OCI-LY7 (cell line): Measurements from ENCODE around the gene AOPEP. TPM values are rescaled to one million over a fixed set of nuclear protein-coding genes. Genes with fewer than 3 reads are reported as not detected.

Experiments used
- BruUV-seq: library from RNA; stranded (reverse); fragments of 400-500 nt; replicated peaks from 2 replicates; lab custom pipeline; 2021; lab: Mats Ljungman, UMichigan
- CTCF ChIA-PET: fragments of 300-600 bp; sonication (Branson Sonifier 250); formaldehyde crosslinking; loops from one replicate; lab custom pipeline; 2022; ENCODE audit warnings: antibody characterized with exemption; ENCODE audit not compliant: unreplicated experiment; lab: Charles Lee
- POLR2A ChIA-PET: fragments of 300-600 bp; sonication (Branson Sonifier 250); formaldehyde crosslinking; loops from one replicate; lab custom pipeline; 2022; ENCODE audit warnings: antibody characterized with exemption; lab: Charles Lee
- DNase-seq: peaks from one replicate; pipeline ENCODE4 v3.0.0-alpha.2; 2015; ENCODE audit warnings: low spot score
- H2AFZ ChIP-seq: fragments of 200-600 bp; sonication (generic), shearing (Covaris generic); 2 replicates; pipeline ENCODE4 v1.6.1; 2014; ENCODE audit warnings: mild to moderate bottlenecking, antibody characterized with exemption, low read length, moderate library complexity
- H3K27ac ChIP-seq: fragments of 200-600 bp; sonication (generic); 2 replicates; pipeline ENCODE4 v1.5.1; 2014; ENCODE audit warnings: mixed run types, low read depth, mild to moderate bottlenecking, moderate library complexity, low read length, inconsistent platforms; ENCODE audit not compliant: poor library complexity, severe bottlenecking
- H3K36me3 ChIP-seq: fragments of 200-600 bp; sonication (generic); 2 replicates; pipeline ENCODE4 v1.6.1; 2014; ENCODE audit warnings: mild to moderate bottlenecking, antibody characterized with exemption, low read length, moderate library complexity, mixed read lengths; ENCODE audit not compliant: insufficient read depth
- H3K4me1 ChIP-seq: fragments of 200-600 bp; sonication (generic); 2 replicates; pipeline ENCODE4 v1.5.1; 2014; ENCODE audit warnings: mild to moderate bottlenecking, low read length; ENCODE audit not compliant: insufficient read depth, poor library complexity, severe bottlenecking
- H3K4me2 ChIP-seq: fragments of 200-600 bp; sonication (generic); 2 replicates; pipeline ENCODE4 v1.6.1; 2014; ENCODE audit warnings: mild to moderate bottlenecking, low read length
- H3K4me3 ChIP-seq: fragments of 200-600 bp; sonication (generic); 2 replicates; pipeline ENCODE4 v1.5.1; 2014; ENCODE audit warnings: mild to moderate bottlenecking, low read depth, low read length; ENCODE audit not compliant: poor library complexity, severe bottlenecking
- H3K79me2 ChIP-seq: fragments of 200-600 bp; sonication (generic); 2 replicates; pipeline ENCODE4 v1.6.1; 2016; ENCODE audit warnings: low read depth, mild to moderate bottlenecking, low read length, moderate library complexity, mixed read lengths; ENCODE audit not compliant: insufficient read depth
- H3K9me2 ChIP-seq: fragments of 200-600 bp; sonication (generic); 2 replicates; pipeline ENCODE4 v1.6.1; 2016; ENCODE audit warnings: mild to moderate bottlenecking, low read length, mixed read lengths; ENCODE audit not compliant: insufficient read depth
- H3K9me3 ChIP-seq: fragments of 200-600 bp; sonication (generic); 2 replicates; pipeline ENCODE4 v1.6.1; 2014; ENCODE audit warnings: mild to moderate bottlenecking, mixed run types, low read length, mixed read lengths
- H4K20me1 ChIP-seq: fragments of 200-600 bp; sonication (generic); 2 replicates; pipeline ENCODE4 v1.6.1; 2014; ENCODE audit warnings: mild to moderate bottlenecking, antibody characterized with exemption, low read length, moderate library complexity, mixed read lengths; ENCODE audit not compliant: insufficient read depth
- CTCF ChIP-seq: fragments of 200-600 bp; sonication (generic); conservative IDR thresholded peaks from 2 replicates; pipeline ENCODE4 v1.5.1; 2014; ENCODE audit warnings: mild to moderate bottlenecking, antibody characterized with exemption, low read length, moderate library complexity, mixed read lengths
- EZH2phosphoT487 ChIP-seq: fragments of 200-600 bp; sonication (generic); IDR thresholded peaks from 2 replicates; pipeline ENCODE4 v1.6.1; 2018; ENCODE audit warnings: low read depth, borderline replicate concordance, mild to moderate bottlenecking, mixed run types, antibody characterized with exemption, low read length, moderate library complexity, mixed read lengths
- intact Hi-C: fragments of 100-400 bp; cut with micrococcal nuclease; formaldehyde crosslinking; loops from one replicate; pipeline ENCODE4 v1.10.0; 2022; ENCODE audit not compliant: unreplicated experiment
- total RNA-seq, 2 experiments: library from RNA; depleted of rRNA in 1 of 2; stranded (reverse); fragments of >200 nt in 1 of 2; shearing (Covaris generic) in 1 of 2; gene quantifications; 2 replicates each; pipeline ENCODE4 v1.2.3, GENCODE V29; 2014 to 2022

AOPEP gene
- total RNA-seq, 2 experiments from 2014 or later = 17.3 to 24.3 TPM

DNA sequence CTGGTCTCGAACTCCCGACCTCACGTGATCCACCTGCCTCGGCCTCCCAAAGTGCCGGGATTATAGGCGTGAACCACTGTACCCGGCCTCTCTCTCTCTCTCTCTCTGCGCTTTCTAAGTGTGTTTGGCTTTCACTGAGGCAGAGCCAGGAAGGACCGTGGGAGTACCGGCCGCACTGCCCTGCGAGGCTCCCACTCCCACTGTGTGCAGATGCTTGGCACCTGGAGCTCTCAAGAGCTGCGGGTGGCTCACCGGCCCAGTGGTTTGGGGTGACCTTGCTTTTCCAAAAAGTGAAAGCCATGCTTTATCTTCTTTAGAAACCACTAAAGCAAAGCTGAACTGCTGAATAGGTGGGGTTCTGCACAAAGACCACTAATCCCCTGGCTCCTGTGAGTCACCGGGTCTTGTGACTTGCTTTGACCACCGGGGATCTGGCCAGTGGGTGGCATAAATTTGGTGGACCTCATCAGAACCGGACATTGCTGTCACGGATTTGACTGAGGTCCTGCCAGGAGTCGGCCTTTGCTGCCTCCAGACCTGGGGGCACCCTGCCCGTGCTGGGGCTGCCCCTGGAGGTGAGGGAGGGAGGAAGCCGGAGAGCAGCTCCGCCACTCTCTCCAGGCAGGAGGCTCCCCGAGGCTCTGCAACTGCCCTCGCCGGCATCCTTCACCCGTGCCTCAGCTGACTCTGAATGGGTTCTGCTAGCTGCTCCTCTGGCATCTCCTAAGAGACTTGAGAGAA lies 362.1 kb downstream of the AOPEP start:
- DNase-seq = no peak
- H3K9me3 ChIP-seq = no peaks in the 10 kb centered on the region
- H3K4me2 ChIP-seq = no peak overlapping the region
- POLR2A ChIA-PET = no interaction called here
- no peaks in the 10 kb centered on the region for H3K9me2 ChIP-seq
- CTCF ChIA-PET = no interaction called here
- H3K4me3 ChIP-seq = no peak overlapping the region
- H4K20me1 ChIP-seq = no peaks in the 10 kb centered on the region
- intact Hi-C loops = no loop called here
- H3K27ac ChIP-seq = no peak overlapping the region
- H2AFZ ChIP-seq = no peak overlapping the region
- H3K36me3 ChIP-seq = no peaks in the 10 kb centered on the region
- no peaks in the 10 kb centered on the region for H3K79me2 ChIP-seq
- H3K4me1 ChIP-seq = no peaks in the 10 kb centered on the region
- BruUV-seq = no TSS peak
- TF ChIP-seq CTCF = no peak
- TF ChIP-seq EZH2phosphoT487 = no peak

GRCh38 chr9:95089257-95090022 lies 362.9 kb downstream of the AOPEP start:
- POLR2A ChIA-PET = no interaction called here
- TF ChIP-seq EZH2phosphoT487 (no peak), CTCF (no peak)

More at GRCh38 chr9:95089257-95090022, 362.9 kb downstream of the AOPEP start:
- H3K9me3 ChIP-seq = no peaks in the 10 kb centered on the region
- H3K4me3 ChIP-seq = no peak overlapping the region
- H3K9me2 ChIP-seq = no peaks in the 10 kb centered on the region
- no peaks in the 10 kb centered on the region for H3K79me2 ChIP-seq
- CTCF ChIA-PET = no interaction called here
- BruUV-seq = no TSS peak
- H3K4me1 ChIP-seq = no peaks in the 10 kb centered on the region
- H2AFZ ChIP-seq = no peak overlapping the region
- no peak overlapping the region for H3K27ac ChIP-seq
- no peak overlapping the region for H3K4me2 ChIP-seq
- H4K20me1 ChIP-seq = no peaks in the 10 kb centered on the region
- no peaks in the 10 kb centered on the region for H3K36me3 ChIP-seq
- DNase-seq = no peak
- intact Hi-C loops = no loop called here
